ENCODE results near the gene GTSE1.

The GTSE1 gene

GRCh38 chr22:46275455-46276122, 21.1 kb upstream of the GTSE1 start:
- no peaks in the 10 kb centered on the region for H3K27me3 ChIP-seq (ENCODE audit: control insufficient read depth, insufficient read depth, low read length)
- no peaks in the 10 kb centered on the region for H3K4me1 ChIP-seq (ENCODE audit: control insufficient read depth, insufficient read depth, low read length)
- H3K4me3 ChIP-seq (ENCODE audit: low read depth, low read length) = no peak overlapping the region
- 0 out of 2 replicates have a peak, but pooled peaks cover 3% of the 10 kb centered on the region for H3K9me3 ChIP-seq (ENCODE audit: control insufficient read depth, insufficient read depth, low read depth, low read length)
- no peak overlapping the region for H3K27ac ChIP-seq (ENCODE audit: low read depth, low read length)
- no peak overlapping the region for H3K9ac ChIP-seq (ENCODE audit: low read length)
- peaks cover 64% of the 10 kb centered on the region for H3K36me3 ChIP-seq (ENCODE audit: control insufficient read depth, insufficient read depth, low read length)

- Histone ChIP-seq H3K4me3 (ENCODE audit: low read depth, low read length) (no peak overlapping the region), H3K9ac (ENCODE audit: low read length) (no peak overlapping the region), H3K27ac (ENCODE audit: low read depth, low read length) (no peak overlapping the region), H3K36me3 (ENCODE audit: control insufficient read depth, insufficient read depth, low read length) (peaks cover 64% of the 10 kb centered on the region), H3K4me1 (ENCODE audit: control insufficient read depth, insufficient read depth, low read length) (no peaks in the 10 kb centered on the region), H3K9me3 (ENCODE audit: control insufficient read depth, insufficient read depth, low read depth, low read length) (0 out of 2 replicates have a peak, but pooled peaks cover 3% of the 10 kb centered on the region), H3K27me3 (ENCODE audit: control insufficient read depth, insufficient read depth, low read length) (no peaks in the 10 kb centered on the region)
Measured at GRCh38 chr22:46276563-46276962, 20.1 kb upstream of the GTSE1 start.

- Histone ChIP-seq H3K9me3 (ENCODE audit: control insufficient read depth, insufficient read depth, low read depth, low read length) (0 out of 2 replicates have a peak, but pooled peaks cover 3% of the 10 kb centered on the region), H3K9ac (ENCODE audit: low read length) (no peak overlapping the region), H3K36me3 (ENCODE audit: control insufficient read depth, insufficient read depth, low read length) (peaks cover 63% of the 10 kb centered on the region), H3K4me1 (ENCODE audit: control insufficient read depth, insufficient read depth, low read length) (no peaks in the 10 kb centered on the region), H3K27ac (ENCODE audit: low read depth, low read length) (no peak overlapping the region), H3K27me3 (ENCODE audit: control insufficient read depth, insufficient read depth, low read length) (no peaks in the 10 kb centered on the region), H3K4me3 (ENCODE audit: low read depth, low read length) (no peak overlapping the region)
Measured at GRCh38 chr22:46278656-46279645, 17.7 kb upstream of the GTSE1 start.

GRCh38 chr22:46280063-46280817, 16.4 kb upstream of the GTSE1 start:
- Histone ChIP-seq H3K27ac (ENCODE audit: low read depth, low read length) (no peak overlapping the region), H3K9ac (ENCODE audit: low read length) (no peak overlapping the region), H3K36me3 (ENCODE audit: control insufficient read depth, insufficient read depth, low read length) (peaks cover 65% of the 10 kb centered on the region), H3K4me1 (ENCODE audit: control insufficient read depth, insufficient read depth, low read length) (no peaks in the 10 kb centered on the region), H3K4me3 (ENCODE audit: low read depth, low read length) (no peak overlapping the region), H3K9me3 (ENCODE audit: control insufficient read depth, insufficient read depth, low read depth, low read length) (0 out of 2 replicates have a peak, but pooled peaks cover 3% of the 10 kb centered on the region), H3K27me3 (ENCODE audit: control insufficient read depth, insufficient read depth, low read length) (no peaks in the 10 kb centered on the region)

GRCh38 chr22:46280999-46281623, 15.6 kb upstream of the GTSE1 start:
- Histone ChIP-seq H3K27ac (ENCODE audit: low read depth, low read length) (no peak overlapping the region), H3K4me3 (ENCODE audit: low read depth, low read length) (no peak overlapping the region), H3K9ac (ENCODE audit: low read length) (no peak overlapping the region), H3K36me3 (ENCODE audit: control insufficient read depth, insufficient read depth, low read length) (peaks cover 59% of the 10 kb centered on the region), H3K27me3 (ENCODE audit: control insufficient read depth, insufficient read depth, low read length) (no peaks in the 10 kb centered on the region), H3K9me3 (ENCODE audit: control insufficient read depth, insufficient read depth, low read depth, low read length) (no peaks in the 10 kb centered on the region), H3K4me1 (ENCODE audit: control insufficient read depth, insufficient read depth, low read length) (no peaks in the 10 kb centered on the region)

- no peaks in the 10 kb centered on the region for H3K27me3 ChIP-seq (ENCODE audit: control insufficient read depth, insufficient read depth, low read length)
- peaks cover 64% of the 10 kb centered on the region for H3K36me3 ChIP-seq (ENCODE audit: control insufficient read depth, insufficient read depth, low read length)
- no peak overlapping the region for H3K4me3 ChIP-seq (ENCODE audit: low read depth, low read length)
- no peaks in the 10 kb centered on the region for H3K4me1 ChIP-seq (ENCODE audit: control insufficient read depth, insufficient read depth, low read length)
- no peak overlapping the region for H3K27ac ChIP-seq (ENCODE audit: low read depth, low read length)
- no peaks in the 10 kb centered on the region for H3K9me3 ChIP-seq (ENCODE audit: control insufficient read depth, insufficient read depth, low read depth, low read length)
- no peak overlapping the region for H3K9ac ChIP-seq (ENCODE audit: low read length)
Measured at GRCh38 chr22:46281866-46282678, 14.6 kb upstream of the GTSE1 start.

GRCh38 chr22:46286006-46286405, 10.7 kb upstream of the GTSE1 start:
- no peak overlapping the region for H3K27ac ChIP-seq (ENCODE audit: low read depth, low read length)
- H3K4me1 ChIP-seq (ENCODE audit: control insufficient read depth, insufficient read depth, low read length) = no peaks in the 10 kb centered on the region
- no peaks in the 10 kb centered on the region for H3K27me3 ChIP-seq (ENCODE audit: control insufficient read depth, insufficient read depth, low read length)
- H3K9ac ChIP-seq (ENCODE audit: low read length) = no peak overlapping the region
- H3K4me3 ChIP-seq (ENCODE audit: low read depth, low read length) = no peak overlapping the region
- H3K36me3 ChIP-seq (ENCODE audit: control insufficient read depth, insufficient read depth, low read length) = peaks cover 55% of the 10 kb centered on the region
- H3K9me3 ChIP-seq (ENCODE audit: control insufficient read depth, insufficient read depth, low read depth, low read length) = no peaks in the 10 kb centered on the region

GRCh38 chr22:46286941-46287872, 9.5 kb upstream of the GTSE1 start:
- H3K36me3 ChIP-seq (ENCODE audit: control insufficient read depth, insufficient read depth, low read length) = peaks cover 54% of the 10 kb centered on the region

GRCh38 chr22:46287873-46288751, 8.6 kb upstream of the GTSE1 start:
- Histone ChIP-seq H3K36me3 (ENCODE audit: control insufficient read depth, insufficient read depth, low read length) (peaks cover 53% of the 10 kb centered on the region), H3K9ac (ENCODE audit: low read length) (no peak overlapping the region), H3K4me1 (ENCODE audit: control insufficient read depth, insufficient read depth, low read length) (no peaks in the 10 kb centered on the region), H3K9me3 (ENCODE audit: control insufficient read depth, insufficient read depth, low read depth, low read length) (no peaks in the 10 kb centered on the region), H3K27ac (ENCODE audit: low read depth, low read length) (no peak overlapping the region), H3K27me3 (ENCODE audit: control insufficient read depth, insufficient read depth, low read length) (no peaks in the 10 kb centered on the region), H3K4me3 (ENCODE audit: low read depth, low read length) (no peak overlapping the region)

More at GRCh38 chr22:46286941-46287872, 9.5 kb upstream of the GTSE1 start:
- H3K4me1 ChIP-seq (ENCODE audit: control insufficient read depth, insufficient read depth, low read length) = no peaks in the 10 kb centered on the region
- no peak overlapping the region; the same call in 1 of the 2 replicates for H3K27ac ChIP-seq (ENCODE audit: low read depth, low read length)
- H3K4me3 ChIP-seq (ENCODE audit: low read depth, low read length) = no peak overlapping the region
- no peak overlapping the region for H3K9ac ChIP-seq (ENCODE audit: low read length)
- no peaks in the 10 kb centered on the region for H3K9me3 ChIP-seq (ENCODE audit: control insufficient read depth, insufficient read depth, low read depth, low read length)
- no peaks in the 10 kb centered on the region for H3K27me3 ChIP-seq (ENCODE audit: control insufficient read depth, insufficient read depth, low read length)
